H9 (cell line): ENCODE data around the gene C11orf71. TPM values are rescaled to one million over a fixed set of nuclear protein-coding genes. Genes with fewer than 3 reads are reported as not detected.

Experiments used
- DNase-seq: peaks from one replicate; pipeline ENCODE4 v3.0.0-alpha.2; 2017
- H2AFZ ChIP-seq: one replicate; pipeline ENCODE4 v1.6.1; 2013; ENCODE audit warnings: mild to moderate bottlenecking, low read length, control low read depth, moderate library complexity
- H2AK5ac ChIP-seq: 2 replicates; pipeline ENCODE4 v1.6.1; 2013; ENCODE audit warnings: low read length, control low read depth, mixed read lengths; ENCODE audit not compliant: insufficient read length
- H2BK120ac ChIP-seq: one replicate; pipeline ENCODE4 v1.6.1; 2013; ENCODE audit warnings: low read depth, mild to moderate bottlenecking, low read length, control low read depth, inconsistent platforms; ENCODE audit not compliant: poor library complexity, severe bottlenecking
- H2BK12ac ChIP-seq: 2 replicates; pipeline ENCODE4 v1.6.1; 2013; ENCODE audit warnings: low read length, control low read depth, mixed read lengths, low read depth; ENCODE audit not compliant: insufficient read length
- H2BK15ac ChIP-seq: 2 replicates; pipeline ENCODE4 v1.6.1; 2013; ENCODE audit warnings: low read depth, low read length, control low read depth
- H2BK20ac ChIP-seq: one replicate; pipeline ENCODE4 v1.6.1; 2013; ENCODE audit warnings: low read depth, mild to moderate bottlenecking, low read length, control low read depth, inconsistent platforms; ENCODE audit not compliant: poor library complexity, severe bottlenecking
- H2BK5ac ChIP-seq: 2 replicates; pipeline ENCODE4 v1.6.1; 2013; ENCODE audit warnings: low read length, control low read depth, mixed read lengths; ENCODE audit not compliant: insufficient read length
- H3K14ac ChIP-seq: 2 replicates; pipeline ENCODE4 v1.6.1; 2013; ENCODE audit warnings: low read length, control low read depth; ENCODE audit not compliant: insufficient read depth
- H3K18ac ChIP-seq: 2 replicates; pipeline ENCODE4 v1.6.1; 2013; ENCODE audit warnings: low read depth, mild to moderate bottlenecking, mixed read lengths, low read length, control low read depth; ENCODE audit not compliant: insufficient read length
- H3K23ac ChIP-seq: 2 replicates; pipeline ENCODE4 v1.6.1; 2013; ENCODE audit warnings: low read length, control low read depth, mixed read lengths, low read depth; ENCODE audit not compliant: insufficient read length
- H3K23me2 ChIP-seq: 2 replicates; pipeline ENCODE4 v1.6.1; 2013; ENCODE audit warnings: low read depth, mild to moderate bottlenecking, mixed read lengths, low read length, control low read depth; ENCODE audit not compliant: insufficient read length, poor library complexity, severe bottlenecking
- H3K27ac ChIP-seq: 2 replicates; pipeline ENCODE4 v1.5.1; 2013; ENCODE audit warnings: low read length, control low read depth, mixed read lengths, low read depth; ENCODE audit not compliant: insufficient read length
- H3K27me3 ChIP-seq: 2 replicates; pipeline ENCODE4 v1.6.1; 2013; ENCODE audit warnings: low read length, control low read depth, inconsistent platforms; ENCODE audit not compliant: insufficient read depth
- H3K4ac ChIP-seq: 2 replicates; pipeline ENCODE4 v1.6.1; 2013; ENCODE audit warnings: low read depth, mild to moderate bottlenecking, control low read depth, inconsistent platforms, low read length, moderate library complexity
- H3K4me1 ChIP-seq: 2 replicates; pipeline ENCODE4 v1.6.1; 2013; ENCODE audit warnings: low read length, control low read depth, inconsistent platforms; ENCODE audit not compliant: insufficient read depth
- H3K4me2 ChIP-seq: 2 replicates; pipeline ENCODE4 v1.6.1; 2013; ENCODE audit warnings: low read length, control low read depth, mixed read lengths; ENCODE audit not compliant: insufficient read length, insufficient read depth
- H3K56ac ChIP-seq: 2 replicates; pipeline ENCODE4 v1.6.1; 2013; ENCODE audit warnings: low read depth, mild to moderate bottlenecking, mixed read lengths, low read length, control low read depth; ENCODE audit not compliant: insufficient read length
- H3K79me1 ChIP-seq: 2 replicates; pipeline ENCODE4 v1.6.1; 2013; ENCODE audit warnings: low read depth, mild to moderate bottlenecking, moderate library complexity, low read length, control low read depth, inconsistent platforms; ENCODE audit not compliant: insufficient read depth, poor library complexity, severe bottlenecking
- H3K79me2 ChIP-seq: 2 replicates; pipeline ENCODE4 v1.6.1; 2013; ENCODE audit warnings: low read length, control low read depth, inconsistent platforms; ENCODE audit not compliant: insufficient read depth
- H3K9ac ChIP-seq: 2 replicates; pipeline ENCODE4 v1.6.1; 2013; ENCODE audit warnings: low read length, control low read depth, mixed read lengths; ENCODE audit not compliant: insufficient read length; ENCODE audit errors: extremely low read depth
- H3K9me3 ChIP-seq: one replicate; pipeline ENCODE4 v1.6.1; 2013; ENCODE audit warnings: low read depth, low read length, inconsistent platforms; ENCODE audit not compliant: control insufficient read depth
- H3T11ph ChIP-seq: one replicate; pipeline ENCODE4 v1.6.1; 2013; ENCODE audit warnings: mild to moderate bottlenecking, low read length, control low read depth, inconsistent platforms
- H4K20me1 ChIP-seq: one replicate; pipeline ENCODE4 v1.6.1; 2013; ENCODE audit not compliant: control insufficient read depth, insufficient read length, insufficient read depth
- H4K5ac ChIP-seq: 2 replicates; pipeline ENCODE4 v1.6.1; 2013; ENCODE audit warnings: low read depth, mild to moderate bottlenecking, mixed read lengths, low read length, control low read depth; ENCODE audit not compliant: insufficient read length
- H4K8ac ChIP-seq: replicated peaks from 2 replicates; pipeline ENCODE4 v1.6.1; 2013; ENCODE audit warnings: low read length, control low read depth, mixed read lengths, low read depth; ENCODE audit not compliant: insufficient read length
- H4K91ac ChIP-seq: 2 replicates; pipeline ENCODE4 v1.6.1; 2013; ENCODE audit warnings: low read depth, mild to moderate bottlenecking, moderate library complexity, mixed read lengths, low read length, control low read depth; ENCODE audit not compliant: insufficient read length
- H3K27ac Mint-ChIP-seq, 3 experiments: 2 replicates in 2 of 3; 3 replicates in 1 of 3; pipeline ENCODE4 v1.8.0; 2020 to 2021; ENCODE audit warnings: mixed read lengths in 3 of 3, mild to moderate bottlenecking in 1 of 3, moderate library complexity in 1 of 3
- H3K27me3 Mint-ChIP-seq: 2 replicates; pipeline ENCODE4 v1.8.0; 2021; ENCODE audit warnings: low read depth, mild to moderate bottlenecking, moderate library complexity, mixed read lengths
- H3K36me3 Mint-ChIP-seq, 3 experiments: 2 replicates in 2 of 3; 3 replicates in 1 of 3; pipeline ENCODE4 v1.8.0; 2020 to 2021; ENCODE audit warnings: low read depth in 3 of 3, mixed read lengths in 3 of 3; ENCODE audit not compliant: insufficient read depth in 1 of 3
- H3K4me1 Mint-ChIP-seq, 2 experiments: 2 replicates each; pipeline ENCODE4 v1.8.0; 2020; ENCODE audit warnings: mixed read lengths in 2 of 2
- H3K4me3 Mint-ChIP-seq, 2 experiments: 2 replicates in 1 of 2; 3 replicates in 1 of 2; pipeline ENCODE4 v1.8.0; 2020 to 2021; ENCODE audit warnings: mild to moderate bottlenecking in 2 of 2, mixed read lengths in 2 of 2, moderate library complexity in 1 of 2
- H3K9me3 Mint-ChIP-seq, 2 experiments: 2 replicates in 1 of 2; 3 replicates in 1 of 2; pipeline ENCODE4 v1.8.0; 2020; ENCODE audit warnings: mild to moderate bottlenecking in 2 of 2, mixed read lengths in 2 of 2, moderate library complexity in 1 of 2
- WGBS: extraction: QIAGEN DNeasy Blood & Tissue Kit; methylation state at CpG from one replicate; pipeline ENCODE4 v1.1.7; 2013; ENCODE audit warnings: missing lambda C conversion rate, low lambda C conversion rate, mixed read lengths; ENCODE audit not compliant: insufficient read length; ENCODE audit errors: extremely low coverage; 5-methylcytosine and 5-hydroxymethylcytosine counted together
- total RNA-seq: library from RNA; stranded (reverse); gene quantifications from 2 replicates; pipeline ENCODE4 v1.2.1, GENCODE V29; 2021
- TF ChIP-seq, protein P1 (sequence below): fragments of 200-600 bp; sonication (generic); conservative IDR thresholded peaks from 3 replicates; pipeline ENCODE4 v1.8.0; 2021; ENCODE audit warnings: antibody characterized with exemption, mild to moderate bottlenecking

Gene C11orf71
- total RNA-seq, 1 experiment from 2014 or later, result 3.5 TPM

DNA sequence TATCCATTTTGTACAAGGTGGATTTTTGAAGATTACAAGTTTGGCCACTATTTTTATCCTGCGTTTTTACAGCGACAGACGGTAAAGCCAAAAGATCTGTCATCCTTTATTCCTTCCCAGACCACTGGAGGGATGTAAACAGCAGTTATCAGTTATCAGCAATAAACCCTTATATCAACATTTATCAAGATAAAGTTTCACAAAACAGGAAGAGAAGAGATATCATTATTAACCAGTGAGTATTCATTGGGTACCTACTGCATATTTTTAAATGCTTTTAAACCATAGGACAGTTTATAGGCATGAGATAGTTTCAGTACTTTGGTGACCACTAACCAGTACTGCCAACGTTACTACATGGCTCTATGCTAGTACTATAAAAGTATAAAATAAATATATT lies 33.1 kb upstream of the C11orf71 start:
- H3K14ac ChIP-seq, result no peak overlapping the region
- no peak overlapping the region for H3T11ph ChIP-seq
- no peak overlapping the region for H2BK20ac ChIP-seq
- Mint-ChIP-seq H3K4me3 (no peak overlapping the region), H3K27ac (no peak overlapping the region), H3K36me3 (peaks cover 0 to 9% (median 0%) of the 10 kb centered on the region in 3 experiments; a peak in 2 of 7 replicates), H3K9me3 (no peaks in the 10 kb centered on the region), H3K4me1 (peaks cover 11 to 13% of the 10 kb centered on the region in 2 experiments), H3K27me3 (no peaks in the 10 kb centered on the region)
- H3K4ac ChIP-seq, result no peak overlapping the region
- no peak overlapping the region for H2BK12ac ChIP-seq
- no peak overlapping the region for H3K27ac ChIP-seq
- no peak overlapping the region for H3K23ac ChIP-seq
- H3K79me1 ChIP-seq, result no peaks in the 10 kb centered on the region
- no peaks in the 10 kb centered on the region for H3K9me3 ChIP-seq
- no peak overlapping the region for H3K9ac ChIP-seq
- no peaks in the 10 kb centered on the region for H3K79me2 ChIP-seq
- no peak for DNase-seq
- TF ChIP-seq, protein P1, sequence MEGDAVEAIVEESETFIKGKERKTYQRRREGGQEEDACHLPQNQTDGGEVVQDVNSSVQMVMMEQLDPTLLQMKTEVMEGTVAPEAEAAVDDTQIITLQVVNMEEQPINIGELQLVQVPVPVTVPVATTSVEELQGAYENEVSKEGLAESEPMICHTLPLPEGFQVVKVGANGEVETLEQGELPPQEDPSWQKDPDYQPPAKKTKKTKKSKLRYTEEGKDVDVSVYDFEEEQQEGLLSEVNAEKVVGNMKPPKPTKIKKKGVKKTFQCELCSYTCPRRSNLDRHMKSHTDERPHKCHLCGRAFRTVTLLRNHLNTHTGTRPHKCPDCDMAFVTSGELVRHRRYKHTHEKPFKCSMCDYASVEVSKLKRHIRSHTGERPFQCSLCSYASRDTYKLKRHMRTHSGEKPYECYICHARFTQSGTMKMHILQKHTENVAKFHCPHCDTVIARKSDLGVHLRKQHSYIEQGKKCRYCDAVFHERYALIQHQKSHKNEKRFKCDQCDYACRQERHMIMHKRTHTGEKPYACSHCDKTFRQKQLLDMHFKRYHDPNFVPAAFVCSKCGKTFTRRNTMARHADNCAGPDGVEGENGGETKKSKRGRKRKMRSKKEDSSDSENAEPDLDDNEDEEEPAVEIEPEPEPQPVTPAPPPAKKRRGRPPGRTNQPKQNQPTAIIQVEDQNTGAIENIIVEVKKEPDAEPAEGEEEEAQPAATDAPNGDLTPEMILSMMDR, result no peak
- H3K4me2 ChIP-seq, result no peak overlapping the region
- H3K4me1 ChIP-seq, result peaks cover under 1% of the 10 kb centered on the region; the same call in 1 of the 2 replicates
- no peak overlapping the region for H2BK15ac ChIP-seq
- H3K18ac ChIP-seq, result no peak overlapping the region
- no peak overlapping the region for H3K56ac ChIP-seq
- no peak overlapping the region for H4K91ac ChIP-seq
- no CpG with 5 or more reads among the region's 4 CpGs for WGBS
- H2AK5ac ChIP-seq, result no peak overlapping the region
- no peaks in the 10 kb centered on the region for H3K23me2 ChIP-seq
- no peaks in the 10 kb centered on the region for H4K20me1 ChIP-seq
- H2BK5ac ChIP-seq, result no peak overlapping the region
- H2AFZ ChIP-seq, result no peak overlapping the region
- H4K5ac ChIP-seq, result no peak overlapping the region
- H2BK120ac ChIP-seq, result no peak overlapping the region
- no peak overlapping the region for H4K8ac ChIP-seq
- H3K27me3 ChIP-seq, result no peaks in the 10 kb centered on the region
